ENCODE data around the gene LUZP1.
A peak's percentile ranks its signal among the peaks of the same experiment; 100 is the strongest.
"Not testable (repeated sequence)": the region's sequence is repeated elsewhere in the genome, so short reads cannot be mapped to it uniquely, and the experiment has no call there.

The LUZP1 gene

DNA sequence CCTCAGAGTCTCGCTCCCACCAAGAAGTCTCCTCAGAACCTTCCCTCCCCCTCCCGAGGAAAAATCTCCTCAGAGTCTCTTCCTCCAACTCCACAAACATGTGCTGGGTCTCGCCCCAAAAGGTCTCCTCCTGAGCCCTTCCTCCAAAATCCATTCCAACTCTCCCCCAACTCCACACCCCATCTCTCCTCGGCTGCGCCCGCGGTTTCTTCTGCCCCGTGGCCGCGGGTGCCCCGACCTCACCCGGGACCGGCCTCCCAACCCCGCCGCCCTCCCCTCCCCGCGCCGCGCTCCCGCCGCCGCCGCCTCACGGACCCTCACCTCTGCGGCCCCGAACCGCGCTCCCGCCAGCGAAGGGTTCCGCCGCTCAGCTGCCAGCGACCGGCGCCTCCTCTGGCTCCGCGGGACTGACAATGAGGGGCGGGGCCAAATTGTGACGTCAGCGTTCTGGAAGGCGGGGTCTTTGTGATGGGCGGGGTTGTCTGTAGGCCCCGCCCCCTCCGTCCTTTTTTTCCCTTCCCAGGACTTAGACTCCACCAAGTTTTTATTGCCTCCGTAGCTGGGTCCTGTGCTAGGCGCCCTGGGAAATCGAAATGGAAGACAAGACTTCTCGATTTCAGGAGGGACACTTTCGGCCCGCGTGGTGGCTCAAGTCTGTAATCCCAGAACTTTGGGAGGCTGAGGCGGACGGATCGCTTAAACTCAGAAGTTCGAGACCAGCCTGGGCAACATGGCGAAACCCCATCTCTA, at the start of gene LUZP1:
TSS of gene LUZP1 (minus strand) at position 412 of the 750 bp plus-strand sequence.
- DNase-seq: peak; percentile 76

GRCh38 chr1:23217421-23218115, 48.9 kb upstream of the LUZP1 start, which contains the start of gene HTR1D:
Gene HTR1D, minus strand, starts transcription at chr1:23217502. Its CDS starts 23,283 bp downstream, at chr1:23194219.
- peak; percentile 14 for DNase-seq

- peak; percentile 46 for DNase-seq
Measured at GRCh38 chr1:23216771-23217420, 48.2 kb upstream of the LUZP1 start.

- DNase-seq: no peak
Measured at GRCh38 chr1:23215751-23216449, 47.2 kb upstream of the LUZP1 start.

GRCh38 chr1:23215291-23215690, 46.6 kb upstream of the LUZP1 start:
- no peak for DNase-seq

GRCh38 chr1:23214640-23215039, 46.0 kb upstream of the LUZP1 start:
- DNase-seq: no peak

DNA sequence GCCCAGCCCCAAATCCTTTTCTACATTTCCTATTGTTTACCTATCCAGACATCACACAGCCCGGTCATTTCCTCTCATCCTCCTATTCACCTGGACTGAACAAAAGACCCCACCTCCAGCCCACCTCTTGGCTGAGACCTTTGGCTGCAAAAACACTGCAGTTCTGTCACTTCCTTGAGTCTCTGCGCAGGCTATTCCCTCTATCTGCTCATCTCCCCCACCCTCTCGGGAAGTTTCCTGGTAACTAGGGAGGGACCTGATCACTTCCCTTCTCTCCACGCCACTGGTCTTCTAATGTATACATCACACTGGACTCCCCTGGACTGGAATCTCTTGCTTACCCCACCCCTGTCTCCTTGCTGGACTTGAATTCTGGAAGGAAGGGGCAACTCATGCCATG, 43.3 kb upstream of the LUZP1 start:
- no peak for DNase-seq

GRCh38 chr1:23210963-23211362, 42.3 kb upstream of the LUZP1 start:
- no peak for DNase-seq

DNA sequence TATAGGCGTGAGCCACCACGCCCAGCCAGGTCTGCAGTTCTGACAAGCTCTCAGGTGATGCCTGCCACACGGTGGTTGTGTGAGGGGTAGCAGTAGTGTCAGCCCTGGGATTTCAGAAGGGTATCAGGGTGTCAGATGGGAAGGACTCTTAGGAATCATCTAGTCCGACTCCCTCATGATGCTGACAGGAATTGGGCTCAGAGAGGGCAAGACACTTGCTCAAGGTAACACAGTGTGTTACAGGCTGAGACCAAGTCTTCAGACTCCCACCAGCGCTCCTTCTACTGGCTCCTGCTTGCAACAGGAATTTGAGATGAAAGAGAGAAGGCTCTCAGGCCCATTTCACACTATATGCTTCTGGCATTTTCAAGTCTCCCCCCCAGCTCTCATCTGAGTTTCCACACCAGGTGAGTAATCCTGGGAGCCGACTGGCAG, 41.7 kb upstream of the LUZP1 start:
- no peak for DNase-seq

DNA sequence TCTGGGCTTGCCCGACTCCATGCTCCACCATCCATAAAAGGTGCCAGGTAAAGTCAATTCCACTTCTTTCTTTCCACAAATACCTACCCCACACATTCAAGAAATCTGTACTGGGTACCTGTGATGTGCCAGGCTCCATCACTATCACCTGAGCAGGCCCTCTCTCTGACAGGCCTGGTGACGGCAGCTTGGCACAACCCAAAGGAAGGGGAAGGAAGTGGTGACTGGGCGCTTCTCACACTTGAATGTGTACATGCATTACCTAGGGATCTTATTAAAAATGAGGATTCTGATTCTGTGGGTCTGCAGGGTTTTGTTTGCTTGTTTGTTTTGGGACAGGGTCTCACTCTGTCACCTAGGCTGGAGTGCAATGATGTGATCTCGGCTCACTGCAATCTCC, 41.1 kb upstream of the LUZP1 start:
- DNase-seq: no peak

- DNase-seq: no peak
Measured at GRCh38 chr1:23208527-23208926, 39.9 kb upstream of the LUZP1 start.

DNA sequence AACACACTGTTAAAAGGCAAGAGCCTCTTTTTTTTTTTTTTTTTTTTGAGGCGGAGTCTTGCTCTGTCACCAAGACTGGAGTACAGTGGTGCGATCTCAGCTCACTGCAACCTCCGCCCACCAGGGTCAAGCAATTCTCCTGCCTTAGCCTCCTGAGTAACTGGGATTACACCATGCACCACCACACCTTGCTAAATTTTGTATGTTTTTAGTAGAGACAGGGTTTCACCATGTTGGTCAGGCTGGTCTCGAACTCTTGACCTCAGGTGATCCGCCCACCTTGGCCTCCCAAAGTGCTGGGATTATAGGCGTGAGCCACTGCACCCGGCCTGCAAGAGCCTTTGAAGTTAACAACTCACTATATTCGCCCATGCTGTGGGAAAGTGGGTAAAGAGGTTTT, 39.1 kb upstream of the LUZP1 start:
- not testable (repeated sequence) for DNase-seq

GRCh38 chr1:23202263-23202749, 33.6 kb upstream of the LUZP1 start:
- DNase-seq: no peak

GRCh38 chr1:23200883-23201282, 32.2 kb upstream of the LUZP1 start:
- no peak for DNase-seq

- DNase-seq: no peak
Measured at GRCh38 chr1:23198373-23198772, 29.7 kb upstream of the LUZP1 start.

GRCh38 chr1:23196627-23197328, 28.1 kb upstream of the LUZP1 start:
- DNase-seq: no peak

- DNase-seq: no peak
Measured at GRCh38 chr1:23194119-23194984, 25.7 kb upstream of the LUZP1 start.

DNA sequence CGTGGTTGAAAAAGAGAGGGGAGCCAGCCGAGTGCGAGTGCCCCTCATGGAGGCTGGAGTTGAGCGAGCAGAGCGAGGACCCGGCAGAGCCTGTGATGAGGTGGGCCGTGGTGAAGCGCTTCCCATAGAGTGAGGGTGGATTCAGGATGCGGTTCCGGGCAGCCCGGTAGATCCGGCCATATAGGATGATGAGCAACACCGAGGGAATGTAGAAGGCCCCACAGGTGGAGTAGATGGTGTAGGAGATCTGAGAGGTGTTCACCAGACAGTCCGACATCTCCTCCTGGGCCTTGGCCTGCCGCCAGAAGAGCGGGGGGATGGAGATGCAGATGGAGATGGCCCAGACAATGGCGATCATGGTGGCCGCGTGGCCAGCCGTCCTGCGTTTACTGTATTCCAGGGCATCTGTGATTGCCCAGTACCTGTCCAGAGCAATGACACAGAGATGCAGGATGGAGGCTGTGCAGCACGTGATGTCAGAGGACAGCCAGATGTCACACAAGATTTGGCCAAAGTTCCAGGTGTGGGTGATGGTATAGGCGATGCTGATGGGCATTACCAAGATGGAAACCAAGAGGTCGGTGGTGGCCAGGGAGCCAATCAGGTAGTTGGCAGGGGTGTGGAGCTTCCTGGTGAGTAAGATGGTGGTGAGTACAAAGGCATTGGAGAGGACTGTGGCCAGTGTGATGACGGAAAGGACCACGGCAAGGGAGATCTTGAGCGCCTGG, 24.9 kb upstream of the LUZP1 start:
- no peak for DNase-seq

DNA sequence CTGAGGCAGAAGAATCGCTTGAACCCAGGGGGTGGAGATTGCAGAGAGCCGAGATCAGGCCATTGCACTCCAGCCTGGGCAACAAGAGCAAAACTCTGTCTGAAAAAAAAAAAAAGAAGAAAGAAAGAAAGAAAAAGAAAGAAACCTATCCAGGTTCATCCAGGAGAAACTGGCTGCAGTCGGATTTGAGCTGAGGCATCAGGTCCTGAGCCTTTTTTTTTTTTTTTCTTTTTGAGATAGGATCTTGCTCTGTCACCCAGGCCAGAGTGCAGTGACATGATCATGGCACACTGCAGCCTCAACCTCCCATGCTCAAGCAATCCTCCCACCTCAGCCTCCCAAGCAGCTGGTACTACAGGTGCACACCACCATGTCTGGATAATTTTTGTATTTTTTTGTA, 22.5 kb upstream of the LUZP1 start:
- DNase-seq: no peak

DNA sequence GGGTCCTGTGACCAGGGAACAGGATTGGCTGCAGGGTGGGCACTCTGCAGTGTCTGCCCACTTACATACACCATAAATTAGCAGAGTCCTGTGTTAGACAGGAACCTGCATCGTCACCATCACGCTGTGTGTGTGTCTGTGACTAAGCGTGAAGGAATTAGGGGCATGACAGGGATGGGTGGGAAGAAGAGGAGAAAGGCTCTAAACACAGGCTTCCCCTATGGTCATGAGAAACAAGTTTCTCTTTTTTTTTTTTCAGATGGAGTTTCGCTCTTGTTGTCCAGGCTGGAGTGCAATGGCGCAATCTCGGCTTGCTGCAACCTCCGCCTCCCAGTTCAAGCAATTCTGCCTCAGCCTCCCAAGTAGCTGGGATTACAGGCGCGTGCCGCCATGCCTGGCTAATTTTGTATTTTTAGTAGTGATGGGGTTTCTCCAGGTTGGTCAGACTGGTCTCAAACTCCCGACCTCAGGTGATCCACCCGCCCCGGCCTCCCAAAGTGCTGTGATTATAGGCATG, 20.3 kb upstream of the LUZP1 start:
- not testable (repeated sequence) for DNase-seq
